Endodermal cell (in vitro differentiated cells): Measurements from ENCODE around the gene PLPP4. TPM values are rescaled to one million over a fixed set of nuclear protein-coding genes. Genes with fewer than 3 reads are reported as not detected.

Experiments used
- DNase-seq: peaks from one replicate; pipeline ENCODE4 v3.0.0-alpha.2; 2017
- H3K27ac ChIP-seq: 2 replicates; pipeline ENCODE4 v1.5.1; 2013; ENCODE audit warnings: mild to moderate bottlenecking, low read depth, low read length, moderate library complexity
- H3K27me3 ChIP-seq: 2 replicates; pipeline ENCODE4 v1.6.1; 2013; ENCODE audit warnings: mild to moderate bottlenecking, low read length, moderate library complexity; ENCODE audit not compliant: insufficient read depth, control insufficient read depth, poor library complexity, severe bottlenecking
- H3K36me3 ChIP-seq: 2 replicates; pipeline ENCODE4 v1.7.0; 2013; ENCODE audit warnings: mild to moderate bottlenecking, low read length, moderate library complexity; ENCODE audit not compliant: control insufficient read depth, insufficient read depth
- H3K4me1 ChIP-seq: one replicate; pipeline ENCODE4 v1.7.0; 2013; ENCODE audit warnings: low read length; ENCODE audit not compliant: control insufficient read depth, insufficient read depth
- H3K4me3 ChIP-seq: 2 replicates; pipeline ENCODE4 v1.5.1; 2013; ENCODE audit warnings: mild to moderate bottlenecking, low read length, moderate library complexity
- H3K9ac ChIP-seq: 2 replicates; pipeline ENCODE4 v1.6.1; 2013; ENCODE audit warnings: mild to moderate bottlenecking, low read length, moderate library complexity; ENCODE audit not compliant: poor library complexity, severe bottlenecking; ENCODE audit errors: extremely low read depth
- H3K9me3 ChIP-seq: 2 replicates; pipeline ENCODE4 v1.6.1; 2013; ENCODE audit warnings: mild to moderate bottlenecking, low read length, moderate library complexity; ENCODE audit not compliant: control insufficient read depth
- H3K27ac Mint-ChIP-seq: 2 replicates; pipeline ENCODE4 v1.8.0; 2020; ENCODE audit warnings: mixed read lengths
- H3K27me3 Mint-ChIP-seq: 2 replicates; pipeline ENCODE4 v1.8.0; 2021; ENCODE audit warnings: mild to moderate bottlenecking, mixed read lengths; ENCODE audit not compliant: insufficient read depth
- H3K36me3 Mint-ChIP-seq: 2 replicates; pipeline ENCODE4 v1.8.0; 2020; ENCODE audit warnings: low read depth, mixed read lengths
- H3K4me1 Mint-ChIP-seq: 2 replicates; pipeline ENCODE4 v1.8.0; 2020; ENCODE audit warnings: mixed read lengths
- H3K4me3 Mint-ChIP-seq: 2 replicates; pipeline ENCODE4 v1.8.0; 2020; ENCODE audit warnings: mild to moderate bottlenecking, moderate library complexity, mixed read lengths
- H3K9me3 Mint-ChIP-seq: 2 replicates; pipeline ENCODE4 v1.8.0; 2020; ENCODE audit warnings: mild to moderate bottlenecking, mixed read lengths
- CTCF ChIP-seq: fragments of 200-600 bp; sonication (generic); conservative IDR thresholded peaks from 2 replicates; pipeline ENCODE4 v1.5.0; 2021; ENCODE audit warnings: antibody characterized with exemption, mild to moderate bottlenecking
- WGBS, 2 experiments: methylation state at CpG; one replicate each; pipeline versions ENCODE4 v1.1.5 to v1.1.7; 2013; ENCODE audit warnings: missing lambda C conversion rate in 2 of 2, mixed read lengths in 1 of 2; ENCODE audit not compliant: insufficient coverage in 1 of 2, insufficient read length in 1 of 2; 5-methylcytosine and 5-hydroxymethylcytosine counted together
- total RNA-seq, 2 donors: library from RNA; stranded (reverse); fragmentation: NEBNext Ultra II Directional in 1 of 2; extraction: Animal tissue kit (Norgen Biotek cat#: 25700) in 1 of 2; gene quantifications; 2 replicates in 1 of 2; 3 replicates in 1 of 2; pipeline ENCODE4 v1.2.1, GENCODE V29; 2021

The PLPP4 gene
- total RNA-seq, 2 donors from 2014 or later, result 8.7 to 14.4 TPM

- Mint-ChIP-seq H3K27me3 (no peaks in the 10 kb centered on the region), H3K36me3 (peaks cover 21% of the 10 kb centered on the region), H3K4me1 (peaks cover 20% of the 10 kb centered on the region), H3K9me3 (no peaks in the 10 kb centered on the region), H3K27ac (no peak overlapping the region), H3K4me3 (no peak overlapping the region)
- WGBS, 2 experiments, result 84 to 89% methylated on average over 3 of the region's 3 CpGs
- Histone ChIP-seq H3K27me3 (no peaks in the 10 kb centered on the region), H3K4me3 (no peak overlapping the region), H3K36me3 (no peaks in the 10 kb centered on the region), H3K9me3 (no peaks in the 10 kb centered on the region), H3K9ac (no peak overlapping the region), H3K4me1 (no peaks in the 10 kb centered on the region), H3K27ac (no peak overlapping the region)
- TF ChIP-seq CTCF, result no peak
- DNase-seq, result no peak
Observed at GRCh38 chr10:120521880-120522279, 64.9 kb downstream of the PLPP4 start.

- Mint-ChIP-seq H3K27me3 (no peaks in the 10 kb centered on the region), H3K9me3 (no peaks in the 10 kb centered on the region), H3K4me3 (no peak overlapping the region), H3K36me3 (peaks cover 8% of the 10 kb centered on the region), H3K27ac (no peak overlapping the region), H3K4me1 (peaks cover 14% of the 10 kb centered on the region)
- Histone ChIP-seq H3K27ac (no peak overlapping the region), H3K4me1 (no peaks in the 10 kb centered on the region), H3K9me3 (no peaks in the 10 kb centered on the region), H3K36me3 (no peaks in the 10 kb centered on the region), H3K27me3 (no peaks in the 10 kb centered on the region), H3K4me3 (no peak overlapping the region), H3K9ac (no peak overlapping the region)
- WGBS, 2 experiments, result 93 to 100% methylated on average over 1 to 3 of the region's 3 CpGs
- TF ChIP-seq CTCF, result no peak
- no peak for DNase-seq
Observed at GRCh38 chr10:120527691-120528090, 70.7 kb downstream of the PLPP4 start.

GRCh38 chr10:120530699-120531098, 73.7 kb downstream of the PLPP4 start:
- Histone ChIP-seq H3K36me3 (no peaks in the 10 kb centered on the region), H3K27ac (no peak overlapping the region), H3K9me3 (no peaks in the 10 kb centered on the region), H3K27me3 (no peaks in the 10 kb centered on the region), H3K4me3 (no peak overlapping the region), H3K4me1 (no peaks in the 10 kb centered on the region), H3K9ac (no peak overlapping the region)
- Mint-ChIP-seq H3K4me3 (no peak overlapping the region), H3K4me1 (peaks cover 1% of the 10 kb centered on the region), H3K27me3 (no peaks in the 10 kb centered on the region), H3K9me3 (no peaks in the 10 kb centered on the region), H3K36me3 (peaks cover 6% of the 10 kb centered on the region), H3K27ac (no peak overlapping the region)
- no peak for DNase-seq
- TF ChIP-seq CTCF, result no peak
- WGBS, 2 experiments, result 100% methylated on average over 1 of the region's 1 CpG; no CpG with 5 or more reads in 1 of the 2 experiments
